ENCODE results near the gene TAS2R3. TPM values are rescaled to one million over a fixed set of nuclear protein-coding genes. Genes with fewer than 3 reads are reported as not detected.

Gene TAS2R3
- total RNA-seq, 2 donors from 2014 or later, result 1.6 to 2.6 TPM

- DNase-seq, result peak; percentile 51
- 76 to 82% methylated on average over 8 to 13 of the region's 13 CpGs for WGBS, 2 experiments (ENCODE audit: insufficient coverage in 1 of 2, insufficient read length in 1 of 2)
- Mint-ChIP-seq H3K36me3 (ENCODE audit: low read depth) (peaks cover 28% of the 10 kb centered on the region), H3K9me3 (no peaks in the 10 kb centered on the region), H3K27me3 (ENCODE audit: insufficient read depth) (no peaks in the 10 kb centered on the region), H3K27ac (no peak overlapping the region), H3K4me1 (no peaks in the 10 kb centered on the region), H3K4me3 (no peak overlapping the region)
- peaks cover 20% of the 10 kb centered on the region for H3K36me3 ChIP-seq (ENCODE audit: control insufficient read depth, insufficient read depth, low read length)
- no peaks in the 10 kb centered on the region for H3K27me3 ChIP-seq (ENCODE audit: control insufficient read depth, insufficient read depth, low read length, poor library complexity, severe bottlenecking)
- H3K4me3 ChIP-seq (ENCODE audit: low read length), result no peak overlapping the region
- peak; percentile 91 for TF ChIP-seq CTCF (conservative IDR thresholded peaks at IDR 0.05)
- no peaks in the 10 kb centered on the region for H3K9me3 ChIP-seq (ENCODE audit: control insufficient read depth, low read length)
- H3K9ac ChIP-seq (ENCODE audit: extremely low read depth, low read length, poor library complexity, severe bottlenecking), result no peak overlapping the region
- H3K4me1 ChIP-seq (ENCODE audit: control insufficient read depth, insufficient read depth, low read length), result no peaks in the 10 kb centered on the region
- H3K27ac ChIP-seq (ENCODE audit: low read depth, low read length), result no peak overlapping the region
These were observed 22.0 kb downstream of the TAS2R3 start for GRCh38 chr7:141785706-141786552.

GRCh38 chr7:141788296-141788695 is 24.4 kb downstream of the TAS2R3 start:
- no peak overlapping the region for H3K9ac ChIP-seq (ENCODE audit: extremely low read depth, low read length, poor library complexity, severe bottlenecking)
- Mint-ChIP-seq H3K27me3 (ENCODE audit: insufficient read depth) (no peaks in the 10 kb centered on the region), H3K4me1 (no peaks in the 10 kb centered on the region), H3K27ac (no peak overlapping the region), H3K9me3 (no peaks in the 10 kb centered on the region), H3K4me3 (no peak overlapping the region), H3K36me3 (ENCODE audit: low read depth) (peaks cover 27% of the 10 kb centered on the region)
- no peaks in the 10 kb centered on the region for H3K27me3 ChIP-seq (ENCODE audit: control insufficient read depth, insufficient read depth, low read length, poor library complexity, severe bottlenecking)
- H3K4me3 ChIP-seq (ENCODE audit: low read length), result no peak overlapping the region
- peaks cover 18% of the 10 kb centered on the region for H3K36me3 ChIP-seq (ENCODE audit: control insufficient read depth, insufficient read depth, low read length)
- WGBS, 2 experiments (ENCODE audit: insufficient coverage in 1 of 2, insufficient read length in 1 of 2), result 95 to 100% methylated on average over 1 to 2 of the region's 2 CpGs
- H3K9me3 ChIP-seq (ENCODE audit: control insufficient read depth, low read length), result no peaks in the 10 kb centered on the region
- TF ChIP-seq CTCF (conservative IDR thresholded peaks at IDR 0.05), result no peak
- DNase-seq, result no peak
- H3K27ac ChIP-seq (ENCODE audit: low read depth, low read length), result no peak overlapping the region
- H3K4me1 ChIP-seq (ENCODE audit: control insufficient read depth, insufficient read depth, low read length), result no peaks in the 10 kb centered on the region

GRCh38 chr7:141789917-141790316 is 26.0 kb downstream of the TAS2R3 start, which contains the start of gene TAS2R5:
Gene TAS2R5, plus strand, starts transcription at chr7:141790217. Its CDS starts 145 bp downstream, at chr7:141790362.
- H3K27me3 Mint-ChIP-seq (ENCODE audit: insufficient read depth), result no peaks in the 10 kb centered on the region
- no peak for TF ChIP-seq CTCF (conservative IDR thresholded peaks at IDR 0.05)
- Histone ChIP-seq H3K27ac (ENCODE audit: low read depth, low read length) (no peak within 1 kb of the TSS), H3K4me1 (ENCODE audit: control insufficient read depth, insufficient read depth, low read length) (no peaks in the 10 kb centered on the region), H3K27me3 (ENCODE audit: control insufficient read depth, insufficient read depth, low read length, poor library complexity, severe bottlenecking) (no peaks in the 10 kb centered on the region), H3K36me3 (ENCODE audit: control insufficient read depth, insufficient read depth, low read length) (peaks cover 18% of the 10 kb centered on the region), H3K4me3 (ENCODE audit: low read length) (no peak within 1 kb of the TSS), H3K9ac (ENCODE audit: extremely low read depth, low read length, poor library complexity, severe bottlenecking) (no peak within 1 kb of the TSS), H3K9me3 (ENCODE audit: control insufficient read depth, low read length) (no peaks in the 10 kb centered on the region)
- 87 to 96% methylated on average over 4 to 5 of the region's 5 CpGs for WGBS, 2 experiments (ENCODE audit: insufficient coverage in 1 of 2, insufficient read length in 1 of 2)
- peaks cover 5% of the 10 kb centered on the region for H3K4me1 Mint-ChIP-seq
- DNase-seq, result no peak
- H3K9me3 Mint-ChIP-seq, result no peaks in the 10 kb centered on the region
- H3K4me3 Mint-ChIP-seq, result no peak within 1 kb of the TSS
- H3K27ac Mint-ChIP-seq, result no peak within 1 kb of the TSS
- peaks cover 27% of the 10 kb centered on the region for H3K36me3 Mint-ChIP-seq (ENCODE audit: low read depth)
